ENCODE data around the gene OIT3.
"Not testable (repeated sequence)": the region's sequence is repeated elsewhere in the genome, so short reads cannot be mapped to it uniquely, and the experiment has no call there.

Gene OIT3

DNA sequence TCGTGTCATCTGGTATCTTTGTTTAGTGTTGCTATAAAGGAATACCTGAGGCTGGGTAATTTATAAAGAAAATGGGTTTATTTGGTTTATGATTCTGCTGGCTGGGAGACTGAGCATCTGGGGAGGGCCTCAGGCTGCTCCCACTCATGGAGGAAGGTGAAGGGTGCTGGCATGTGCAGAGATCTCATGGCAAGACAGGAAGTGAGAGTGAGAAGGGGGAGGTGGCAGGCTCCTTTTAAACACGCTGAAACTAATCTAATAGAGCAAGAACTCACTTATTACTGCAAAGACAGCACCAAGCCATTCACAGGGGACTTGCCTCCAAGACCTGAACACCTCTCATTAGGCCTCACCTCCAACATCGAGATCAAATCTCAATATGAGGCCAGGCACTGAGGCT, 11.3 kb downstream of the OIT3 start:
- no peak for DNase-seq

DNA sequence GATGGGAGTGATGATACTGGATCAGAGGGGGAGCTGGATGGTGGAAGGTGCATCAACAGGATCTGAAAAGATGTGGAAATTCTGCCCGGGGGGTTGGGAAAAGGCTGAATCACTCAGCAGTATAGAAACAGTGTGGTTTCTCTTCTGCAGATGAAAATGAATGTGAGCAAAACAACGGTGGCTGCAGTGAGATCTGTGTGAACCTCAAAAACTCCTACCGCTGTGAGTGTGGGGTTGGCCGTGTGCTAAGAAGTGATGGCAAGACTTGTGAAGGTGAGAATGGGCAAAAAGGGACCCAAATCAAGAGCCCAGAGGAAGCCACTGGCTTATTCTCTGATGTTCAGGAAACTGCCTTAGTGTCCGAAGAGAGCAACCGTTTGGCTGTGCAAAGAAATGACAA, 12.9 kb downstream of the OIT3 start:
- DNase-seq, result no peak

DNA sequence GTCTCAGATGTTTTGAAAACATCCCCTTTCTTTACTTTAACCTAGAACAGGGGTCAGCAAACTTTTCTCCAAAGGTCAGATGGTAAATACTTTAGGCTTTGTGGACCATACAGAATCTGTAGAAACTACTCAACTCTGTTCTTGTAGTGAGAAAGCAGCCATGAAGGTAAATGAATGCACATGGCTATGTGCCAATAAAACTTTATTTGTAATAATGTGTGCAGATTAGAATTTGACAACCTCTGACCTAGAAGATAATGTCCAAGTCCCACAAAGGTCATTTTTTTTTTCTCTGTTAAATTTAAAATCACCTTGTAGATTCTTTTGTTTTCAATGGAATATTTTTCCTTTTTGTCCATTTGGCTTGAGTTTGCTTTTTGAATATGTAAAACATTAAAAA, 17.2 kb downstream of the OIT3 start:
- no peak for DNase-seq

DNA sequence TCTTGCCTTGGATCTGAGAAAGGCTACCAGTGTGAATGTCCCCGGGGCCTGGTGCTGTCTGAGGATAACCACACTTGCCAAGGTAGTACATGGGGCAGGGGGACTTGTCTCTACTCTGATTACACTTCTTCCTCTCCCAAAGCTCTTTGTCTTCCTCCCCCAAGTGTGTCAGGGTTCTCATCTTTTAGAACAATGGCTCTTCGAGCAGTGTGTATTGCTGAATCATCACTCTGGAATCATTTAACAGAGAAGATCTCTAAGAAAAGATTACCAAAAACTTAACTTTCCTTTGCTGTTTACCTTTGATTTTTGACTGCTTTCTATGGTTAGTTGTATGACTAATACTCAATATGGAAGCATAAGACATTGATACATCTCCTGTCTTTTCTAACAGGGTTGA, 18.2 kb downstream of the OIT3 start:
- DNase-seq, result no peak

GRCh38 chr10:72912736-72913135, 19.2 kb downstream of the OIT3 start:
- DNase-seq, result no peak

- no peak for DNase-seq
Observed at GRCh38 chr10:72913287-72913686, 19.7 kb downstream of the OIT3 start.

GRCh38 chr10:72917201-72917600, 23.7 kb downstream of the OIT3 start:
- not testable (repeated sequence) for DNase-seq

DNA sequence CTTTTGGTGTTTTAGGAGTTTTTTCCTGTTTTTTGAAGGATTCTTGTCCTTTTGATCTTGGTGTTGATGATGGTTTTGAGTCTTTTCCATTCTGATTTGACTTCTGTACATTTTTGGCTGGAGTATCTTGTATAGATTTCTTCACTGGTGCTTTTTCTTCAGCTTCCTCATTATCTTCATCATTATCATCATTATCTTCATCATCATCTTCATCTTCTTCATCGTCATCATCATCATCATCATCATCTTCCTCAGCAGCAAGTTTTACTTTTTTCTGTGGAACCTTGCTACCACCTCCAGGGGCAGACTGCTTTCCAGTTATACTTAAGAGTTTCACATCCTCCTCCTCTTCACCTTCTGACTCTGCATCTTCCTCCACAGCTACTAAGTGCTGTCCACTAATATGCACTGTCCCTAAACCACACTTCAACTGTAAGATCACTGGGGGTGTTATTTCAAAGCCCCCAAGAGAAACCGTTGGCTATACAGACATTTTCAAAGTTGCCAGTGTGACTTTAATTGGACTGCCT, 24.3 kb downstream of the OIT3 start:
- DNase-seq, result not testable (repeated sequence)

DNA sequence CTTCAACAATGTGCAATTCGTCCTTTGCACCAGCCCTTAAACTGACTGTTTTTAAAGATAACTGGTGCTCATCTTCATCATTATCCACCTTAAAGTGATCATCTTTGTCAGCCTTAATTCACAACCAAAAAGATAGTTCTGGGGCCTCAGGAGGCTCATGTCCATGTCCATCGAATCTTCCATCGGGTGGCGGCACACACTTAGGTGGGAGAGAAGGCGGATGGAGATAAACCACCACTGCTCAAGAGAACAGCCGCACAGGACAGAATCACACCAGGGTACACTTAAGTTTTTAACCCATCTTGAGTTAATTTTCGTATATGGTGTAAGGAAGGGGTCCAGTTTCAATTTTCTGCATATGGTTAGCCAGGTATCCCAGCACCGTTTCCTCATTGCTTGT, 24.8 kb downstream of the OIT3 start:
- DNase-seq, result no peak

DNA sequence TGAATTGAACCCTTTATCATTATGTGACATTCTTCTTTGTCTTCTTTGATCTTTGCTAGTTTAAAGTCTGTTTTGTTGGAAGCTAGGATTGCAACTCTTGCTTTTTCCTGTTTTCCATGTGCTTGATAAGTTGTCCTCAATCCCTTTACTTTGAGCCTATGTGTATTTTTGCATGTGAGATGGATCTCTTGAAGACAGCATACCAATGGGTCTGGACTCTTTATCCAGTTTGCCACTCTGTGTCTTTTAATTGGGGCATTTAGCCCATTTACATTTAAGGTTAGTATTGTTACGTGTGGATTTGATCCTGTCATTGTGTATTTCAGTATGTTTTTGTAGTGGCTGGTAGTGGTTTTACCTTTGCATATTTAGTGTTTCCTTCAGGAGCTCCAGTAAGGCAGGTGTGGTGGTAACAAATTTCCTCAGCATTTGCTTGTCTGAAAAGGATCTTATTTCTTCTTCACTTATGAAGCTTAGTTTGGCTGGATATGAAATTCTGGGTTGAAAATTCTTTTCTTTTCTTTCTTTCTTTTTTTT, 27.7 kb downstream of the OIT3 start:
- not testable (repeated sequence) for DNase-seq

DNA sequence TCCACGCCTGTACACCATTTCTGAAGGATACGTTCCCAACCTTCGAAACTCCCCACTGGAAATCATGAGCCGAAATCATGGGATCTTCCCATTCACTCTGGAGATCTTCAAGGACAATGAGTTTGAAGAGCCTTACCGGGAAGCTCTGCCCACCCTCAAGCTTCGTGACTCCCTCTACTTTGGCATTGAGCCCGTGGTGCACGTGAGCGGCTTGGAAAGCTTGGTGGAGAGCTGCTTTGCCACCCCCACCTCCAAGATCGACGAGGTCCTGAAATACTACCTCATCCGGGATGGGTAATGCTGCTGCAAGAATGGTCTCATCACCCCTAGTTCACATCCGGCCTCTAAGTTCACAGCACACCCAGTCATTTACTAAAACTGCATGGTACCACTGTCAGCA, 30.8 kb downstream of the OIT3 start:
- DNase-seq, result no peak

- no peak for DNase-seq
Observed at GRCh38 chr10:72925951-72926465, 32.5 kb downstream of the OIT3 start.

GRCh38 chr10:72927485-72927884, 33.9 kb downstream of the OIT3 start:
- DNase-seq, result no peak

DNA sequence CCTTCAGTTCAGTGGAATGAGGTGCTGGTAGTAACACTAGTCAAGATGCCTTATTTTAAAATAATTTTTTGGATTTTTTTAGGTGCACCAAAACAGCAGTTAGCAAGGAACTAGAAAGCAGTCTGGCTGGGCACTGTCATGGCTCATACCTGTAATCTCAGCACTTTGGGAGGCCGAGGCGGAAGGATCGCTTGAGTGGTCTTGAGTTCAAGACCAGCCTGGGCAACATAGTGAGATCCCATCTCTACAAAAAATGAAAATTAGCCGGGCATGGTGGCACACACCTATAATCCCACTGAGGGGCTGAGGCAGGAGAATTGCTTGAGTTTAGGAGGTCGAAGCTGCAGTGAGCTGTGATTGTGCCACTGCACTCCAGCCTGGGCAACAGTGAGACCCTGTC, 35.3 kb downstream of the OIT3 start:
- no peak for DNase-seq

- DNase-seq, result no peak
Observed at GRCh38 chr10:72930276-72930675, 36.7 kb downstream of the OIT3 start.

DNA sequence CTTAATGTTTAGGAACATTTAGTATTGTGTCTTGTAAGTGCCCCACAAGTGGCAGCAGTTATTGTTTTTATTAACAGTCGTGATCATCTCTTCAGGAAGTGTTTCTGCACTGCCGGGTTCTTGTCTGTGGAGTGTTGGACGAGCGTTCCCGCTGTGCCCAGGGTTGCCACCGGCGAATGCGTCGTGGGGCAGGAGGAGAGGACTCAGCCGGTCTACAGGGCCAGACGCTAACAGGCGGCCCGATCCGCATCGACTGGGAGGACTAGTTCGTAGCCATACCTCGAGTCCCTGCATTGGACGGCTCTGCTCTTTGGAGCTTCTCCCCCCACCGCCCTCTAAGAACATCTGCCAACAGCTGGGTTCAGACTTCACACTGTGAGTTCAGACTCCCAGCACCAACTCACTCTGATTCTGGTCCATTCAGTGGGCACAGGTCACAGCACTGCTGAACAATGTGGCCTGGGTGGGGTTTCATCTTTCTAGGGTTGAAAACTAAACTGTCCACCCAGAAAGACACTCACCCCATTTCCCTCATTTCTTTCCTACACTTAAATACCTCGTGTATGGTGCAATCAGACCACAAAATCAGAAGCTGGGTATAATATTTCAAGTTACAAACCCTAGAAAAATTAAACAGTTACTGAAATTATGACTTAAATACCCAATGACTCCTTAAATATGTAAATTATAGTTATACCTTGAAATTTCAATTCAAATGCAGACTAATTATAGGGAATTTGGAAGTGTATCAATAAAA, 38.9 kb downstream of the OIT3 start:
- DNase-seq, result no peak

GRCh38 chr10:72935361-72935760, 41.8 kb downstream of the OIT3 start:
- no peak for DNase-seq

DNA sequence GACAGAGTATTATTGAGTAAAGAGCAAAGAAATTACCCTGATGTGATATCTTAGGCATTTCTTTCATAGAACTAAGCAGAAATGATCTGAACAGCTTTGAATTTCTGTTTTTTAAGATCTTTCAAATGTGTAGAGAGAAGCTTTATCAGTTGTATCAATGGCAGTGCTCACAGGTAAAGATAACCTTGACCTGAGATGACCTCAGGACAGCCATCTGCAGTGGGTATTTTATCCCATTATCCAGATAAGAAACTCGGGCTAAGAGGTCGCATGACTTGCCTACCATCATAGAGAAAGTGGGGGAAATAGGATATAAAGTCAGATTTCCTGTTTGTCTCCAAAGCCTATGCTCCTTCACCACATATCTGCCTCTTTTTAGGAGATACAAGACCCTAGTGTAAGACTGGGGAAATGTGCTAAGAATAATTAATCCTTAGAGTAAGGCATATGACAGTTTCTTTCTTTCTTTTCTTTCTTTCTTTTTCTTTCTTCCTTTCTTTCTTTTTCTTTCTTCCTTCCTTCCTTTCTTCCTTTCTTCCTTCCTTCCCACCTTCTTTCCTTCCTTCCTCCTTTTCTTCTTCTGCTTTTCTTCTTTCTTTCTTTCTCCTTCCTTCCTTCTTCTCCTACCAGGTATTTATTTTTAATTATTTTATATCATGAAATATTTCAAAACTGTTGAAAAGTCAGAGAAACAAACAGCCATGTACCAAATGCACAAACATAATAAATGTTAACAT, 50.1 kb downstream of the OIT3 start:
- no peak for DNase-seq

GRCh38 chr10:72946963-72947362, 53.4 kb downstream of the OIT3 start:
- DNase-seq, result no peak

DNA sequence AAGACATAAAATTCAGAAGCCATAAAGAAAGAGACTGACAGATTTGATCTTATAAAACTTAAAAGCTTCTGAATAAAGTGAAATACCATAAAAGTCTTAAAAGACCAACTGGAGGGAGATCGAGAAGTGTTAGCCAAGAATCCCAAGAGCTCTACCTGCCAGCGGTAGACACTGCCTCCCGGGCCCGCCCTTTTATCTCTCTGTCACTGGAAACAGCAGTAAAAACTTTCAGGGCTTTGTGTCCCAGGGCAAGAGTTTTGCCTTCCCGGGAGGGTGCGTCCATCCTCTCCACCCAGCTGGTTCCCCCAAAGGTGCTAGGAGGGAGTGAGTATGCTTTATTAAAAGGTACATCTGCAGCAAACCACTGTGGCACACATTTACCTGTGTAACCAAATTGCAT, 55.2 kb downstream of the OIT3 start:
- no peak for DNase-seq

DNA sequence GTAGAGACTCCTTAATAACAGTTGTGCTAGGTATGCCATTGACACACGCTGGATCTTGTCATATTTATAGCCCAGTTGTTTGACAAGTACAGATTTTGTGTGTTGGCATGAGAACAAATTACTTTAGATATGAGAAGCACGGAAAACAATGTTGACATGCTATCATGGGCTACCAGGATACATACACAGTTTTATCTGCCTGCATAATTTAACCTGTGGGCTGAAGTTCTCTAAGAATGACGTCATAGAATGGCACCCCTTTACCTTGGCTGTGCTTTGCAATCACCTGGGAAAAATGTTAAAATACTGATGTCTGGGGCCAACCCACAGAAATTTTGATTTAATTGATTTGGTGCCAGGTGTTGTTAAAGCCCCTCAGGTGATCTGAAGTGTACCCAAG, 58.2 kb downstream of the OIT3 start:
- DNase-seq, result no peak

GRCh38 chr10:72952189-72952588, 58.6 kb downstream of the OIT3 start:
- DNase-seq, result no peak

DNA sequence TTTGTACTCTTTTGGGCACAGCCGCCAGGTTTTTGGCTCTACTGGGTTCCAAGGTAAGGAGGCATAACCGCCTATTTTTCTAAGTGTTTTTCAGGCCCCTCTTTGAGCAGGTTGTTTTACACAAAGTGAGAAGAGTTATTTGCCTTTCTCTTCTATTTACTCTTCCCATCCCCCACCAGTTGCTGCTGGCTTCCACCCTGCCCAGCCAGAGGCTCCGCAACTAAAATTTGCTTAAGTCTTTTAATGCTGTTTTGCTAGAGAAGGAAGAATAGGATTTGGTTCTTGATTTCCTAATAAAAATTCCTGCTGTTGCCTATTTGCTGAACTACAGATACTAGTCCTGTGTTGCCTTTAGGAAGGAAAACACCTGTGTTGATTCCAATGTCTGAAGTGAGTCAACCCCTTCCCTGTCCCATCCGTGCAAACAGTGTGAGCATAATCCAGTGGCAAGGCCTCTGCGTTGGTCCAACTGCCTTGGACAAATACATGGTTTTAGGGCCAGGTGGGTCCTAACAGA, 59.2 kb downstream of the OIT3 start:
- no peak for DNase-seq

- DNase-seq, result no peak
Observed at GRCh38 chr10:72953687-72954086, 60.1 kb downstream of the OIT3 start.
